Keratinocyte (primary cell): Measurements from ENCODE around the gene NSMCE1. TPM values are rescaled to one million over a fixed set of nuclear protein-coding genes. Genes with fewer than 3 reads are reported as not detected.
"Not testable (repeated sequence)": the region's sequence is repeated elsewhere in the genome, so short reads cannot be mapped to it uniquely, and the experiment has no call there.

Source experiments
- DNase-seq: peaks from one replicate; pipeline ENCODE4 v3.0.0-alpha.2; 2011; ENCODE audit warnings: low read depth, missing footprints, low spot score
- FAIRE-seq: peaks from 2 replicates; lab custom pipeline; 2011; peaks lifted over from hg19 to GRCh38; lab: Jason Lieb, UNC
- H2AFZ ChIP-seq: 2 replicates; pipeline ENCODE4 v1.6.0; 2012; ENCODE audit warnings: low read length, control low read depth, inconsistent platforms; ENCODE audit not compliant: control insufficient read depth
- H3K27ac ChIP-seq: 2 replicates; pipeline ENCODE4 v1.5.1; 2011; ENCODE audit warnings: low read length; ENCODE audit not compliant: control insufficient read depth, insufficient read depth
- H3K27me3 ChIP-seq: 3 replicates; pipeline ENCODE4 v1.6.0; 2011; ENCODE audit warnings: low read length; ENCODE audit not compliant: control insufficient read depth, insufficient read depth; ENCODE audit errors: extremely low read depth
- H3K36me3 ChIP-seq, 2 experiments: 2 replicates in 1 of 2; 3 replicates in 1 of 2; pipeline ENCODE4 v1.5.1; 2011; ENCODE audit warnings: low read length in 2 of 2, mild to moderate bottlenecking in 1 of 2; ENCODE audit not compliant: control insufficient read depth in 2 of 2, insufficient read depth in 2 of 2; ENCODE audit errors: extremely low read depth in 1 of 2
- H3K4me1 ChIP-seq: 3 replicates; pipeline ENCODE4 v1.5.1; 2011; ENCODE audit warnings: low read length; ENCODE audit not compliant: control insufficient read depth, insufficient read depth; ENCODE audit errors: extremely low read depth
- H3K4me2 ChIP-seq: 3 replicates; pipeline ENCODE4 v1.6.0; 2011; ENCODE audit warnings: low read depth, low read length; ENCODE audit not compliant: control insufficient read depth, insufficient read depth; ENCODE audit errors: extremely low read depth
- H3K4me3 ChIP-seq, 3 experiments: fragments of 200-600 bp in 1 of 3; sonication (generic) in 1 of 3; 2 replicates in 2 of 3; 3 replicates in 1 of 3; pipeline ENCODE4 v1.5.1; 2011 to 2016; ENCODE audit warnings: low read length in 3 of 3, mild to moderate bottlenecking in 3 of 3, control low read depth in 2 of 3, inconsistent platforms in 1 of 3, low read depth in 1 of 3, mixed read lengths in 1 of 3, mixed run types in 1 of 3, moderate library complexity in 1 of 3; ENCODE audit not compliant: control insufficient read depth in 2 of 3, insufficient read depth in 2 of 3; ENCODE audit errors: extremely low read depth in 1 of 3
- H3K79me2 ChIP-seq: 2 replicates; pipeline ENCODE4 v1.6.0; 2012; ENCODE audit warnings: low read length; ENCODE audit not compliant: control insufficient read depth, insufficient read depth
- H3K9ac ChIP-seq: 3 replicates; pipeline ENCODE4 v1.6.0; 2011; ENCODE audit warnings: low read length; ENCODE audit not compliant: control insufficient read depth, insufficient read depth; ENCODE audit errors: extremely low read depth
- H3K9me1 ChIP-seq: 3 replicates; pipeline ENCODE4 v1.6.0; 2011; ENCODE audit warnings: low read length; ENCODE audit not compliant: control insufficient read depth, insufficient read depth; ENCODE audit errors: extremely low read depth
- H3K9me3 ChIP-seq: 2 replicates; pipeline ENCODE4 v1.5.1; 2012; ENCODE audit warnings: low read depth, low read length; ENCODE audit not compliant: control insufficient read depth
- H4K20me1 ChIP-seq: 3 replicates; pipeline ENCODE4 v1.6.0; 2011; ENCODE audit warnings: low read length; ENCODE audit not compliant: control insufficient read depth, insufficient read depth; ENCODE audit errors: extremely low read depth
- CTCF ChIP-seq, 3 experiments: IDR thresholded peaks in 1 of 3; conservative IDR thresholded peaks in 1 of 3; optimal IDR thresholded peaks in 1 of 3; 2 replicates in 2 of 3; 3 replicates in 1 of 3; pipeline versions ENCODE3 to v1.5.1; 2011; ENCODE audit warnings: low read length in 3 of 3, mild to moderate bottlenecking in 3 of 3, moderate library complexity in 2 of 3, control low read depth in 1 of 3, inconsistent platforms in 1 of 3; ENCODE audit not compliant: insufficient read depth in 2 of 3; ENCODE audit errors: extremely low read depth in 1 of 3
- EZH2 ChIP-seq: IDR thresholded peaks from one replicate; pipeline ENCODE4 v1.6.1; 2012; ENCODE audit warnings: inconsistent platforms, mild to moderate bottlenecking, low read length, moderate library complexity
- dilution Hi-C: fragments of 300-500 bp; cut with MboI; formaldehyde crosslinking; loops from one replicate; pipeline ENCODE4 v1.7.0; 2020; ENCODE audit warnings: low sequenced_read_pairs; ENCODE audit not compliant: extremely low pct_ligation_motif_present
- polyA plus RNA-seq, 5 experiments: library from polyadenylated mRNA; depleted of rRNA in 3 of 5; stranded (reverse) in 3 of 5; stranded (forward) in 1 of 5; unstranded in 1 of 5; fragments of >200 nt; gene quantifications; 1 replicate in 1 of 5; 2 replicates in 3 of 5; 3 replicates in 1 of 5; pipeline versions ENCODE4 v1.2.1 to v1.2.3, GENCODE V29; 2011 to 2012; ENCODE audit warnings: missing spikeins in 2 of 5, low read depth in 1 of 5, low replicate concordance in 1 of 5

Gene NSMCE1
- polyA plus RNA-seq, 1 donor (not counting 4 experiments of a cell fraction or from before 2014, with no cell fraction given) = 55.9 TPM

GRCh38 chr16:27208796-27209195 is 59.8 kb downstream of the NSMCE1 start:
- H4K20me1 ChIP-seq = no peaks in the 10 kb centered on the region
- dilution Hi-C loops = no loop called here
- FAIRE-seq (no peak), DNase-seq (no peak)
- H3K27ac ChIP-seq = no peak overlapping the region
- no peaks in the 10 kb centered on the region for H3K9me1 ChIP-seq
- no peaks in the 10 kb centered on the region for H3K79me2 ChIP-seq
- TF ChIP-seq EZH2 (no peak), CTCF (optimal IDR thresholded peaks at IDR 0.05 in 1 of 3, IDR thresholded peaks at IDR 0.05 in 1 of 3, conservative IDR thresholded peaks at IDR 0.05 in 1 of 3; ENCODE audit: extremely low read depth in 1 of 3, insufficient read depth in 2 of 3, low read length in 3 of 3) (no peak)
- no peaks in the 10 kb centered on the region for H3K27me3 ChIP-seq
- no peak overlapping the region for H3K4me3 ChIP-seq
- no peak overlapping the region for H2AFZ ChIP-seq
- peaks cover 0 to 5% of the 10 kb centered on the region in 2 experiments for H3K36me3 ChIP-seq
- H3K9ac ChIP-seq = no peak overlapping the region
- no peaks in the 10 kb centered on the region for H3K9me3 ChIP-seq
- H3K4me1 ChIP-seq = peaks cover 8% of the 10 kb centered on the region
- no peak overlapping the region for H3K4me2 ChIP-seq

- Histone ChIP-seq H2AFZ (no peak overlapping the region), H4K20me1 (no peaks in the 10 kb centered on the region), H3K4me2 (no peak overlapping the region), H3K9me1 (no peaks in the 10 kb centered on the region), H3K36me3 (peaks cover 0 to 5% of the 10 kb centered on the region in 2 experiments), H3K27ac (no peak overlapping the region), H3K4me3 (no peak overlapping the region), H3K9me3 (no peaks in the 10 kb centered on the region), H3K79me2 (no peaks in the 10 kb centered on the region), H3K4me1 (peaks cover 8% of the 10 kb centered on the region), H3K9ac (no peak overlapping the region), H3K27me3 (no peaks in the 10 kb centered on the region)
- no peak for DNase-seq
- dilution Hi-C loops = no loop called here
- no peak for FAIRE-seq
- TF ChIP-seq CTCF (optimal IDR thresholded peaks at IDR 0.05 in 1 of 3, IDR thresholded peaks at IDR 0.05 in 1 of 3, conservative IDR thresholded peaks at IDR 0.05 in 1 of 3; ENCODE audit: extremely low read depth in 1 of 3, insufficient read depth in 2 of 3, low read length in 3 of 3) (no peak), EZH2 (no peak)
Measured at GRCh38 chr16:27208081-27208680, 60.4 kb downstream of the NSMCE1 start.

GRCh38 chr16:27207121-27207520 is 61.5 kb downstream of the NSMCE1 start:
- H3K4me1 ChIP-seq = peaks cover 12% of the 10 kb centered on the region
- FAIRE-seq, H3K27ac ChIP-seq, H3K9me1 ChIP-seq, dilution Hi-C loops, H3K9ac ChIP-seq, H3K36me3 ChIP-seq, H3K27me3 ChIP-seq, H3K4me3 ChIP-seq, H3K9me3 ChIP-seq, H3K79me2 ChIP-seq, DNase-seq, H4K20me1 ChIP-seq, H3K4me2 ChIP-seq, H2AFZ ChIP-seq: not testable (repeated sequence)
